Motor neuron (in vitro differentiated cells): ENCODE data around the gene BCL11B. TPM values are rescaled to one million over a fixed set of nuclear protein-coding genes. Genes with fewer than 3 reads are reported as not detected.

Experiments
- ATAC-seq, 8 experiments: fragments of 200-7000 bp; cut with Tn5 transposase; replicated peaks in 6 of 8; 2 replicates each; pipeline ENCODE4 v1.8.0; 2021; ENCODE audit warnings: mild to moderate bottlenecking in 8 of 8, moderate library complexity in 8 of 8
- H3K27ac ChIP-seq, 2 donors: fragments of 250-450 bp; sonication (Bioruptor Pico); 2 replicates each; pipeline ENCODE4 v1.9.0; 2021; ENCODE audit warnings: antibody characterized with exemption in 2 of 2, mild to moderate bottlenecking in 2 of 2, moderate library complexity in 1 of 2
- H3K4me1 ChIP-seq, 2 donors: fragments of 250-450 bp; sonication (Bioruptor Pico); replicated peaks in 1 of 2; 2 replicates each; pipeline ENCODE4 v1.6.1; 2021; ENCODE audit warnings: antibody characterized with exemption in 2 of 2, mild to moderate bottlenecking in 2 of 2, moderate library complexity in 1 of 2
- H3K4me3 ChIP-seq, 5 donors: fragments of 250-450 bp; sonication (Bioruptor Pico); 2 replicates each; pipeline ENCODE4 v1.9.0; 2021; ENCODE audit warnings: antibody characterized with exemption in 5 of 5, mild to moderate bottlenecking in 5 of 5, moderate library complexity in 4 of 5
- WGBS, 10 experiments: fragments of 450-650 bp; shearing (Covaris generic); methylation state at CpG; one replicate each; pipeline ENCODE4 v1.0.0; 2022; 5-methylcytosine and 5-hydroxymethylcytosine counted together
- in situ Hi-C, 9 experiments: fragments of 400-800 bp; cut with MboI; loops; one replicate each; pipeline ENCODE4 v1.15.0; 2021; ENCODE audit warnings: low sequenced_read_pairs in 9 of 9, low pct_unique_long_range_greater_than_20kb in 2 of 9; ENCODE audit not compliant: unreplicated experiment in 9 of 9
- total RNA-seq, 8 experiments: library from RNA; unstranded; fragments of 300-600 nt; gene quantifications; 2 replicates each; pipeline versions ENCODE4 v1.2.3 to v1.2.4, GENCODE V29; 2022

Gene BCL11B
- total RNA-seq, 8 experiments from 2014 or later: 0.04 to 3.0 (median 0.16) TPM

GRCh38 chr14:99177046-99177655 lies 94.8 kb downstream of the BCL11B start:
- Histone ChIP-seq H3K27ac (no peak overlapping the region), H3K4me1 (no peaks in the 10 kb centered on the region), H3K4me3 (no peak overlapping the region)
- ATAC-seq: no peak
- in situ Hi-C loops: no loop called here
- WGBS, 10 experiments: 44 to 100% (median 85%) methylated on average over 1 to 10 of the region's 16 CpGs; no CpG with 5 or more reads in 2 of the 10 experiments

GRCh38 chr14:99176156-99176945 lies 95.6 kb downstream of the BCL11B start:
- Histone ChIP-seq H3K4me3 (no peak overlapping the region), H3K27ac (no peak overlapping the region), H3K4me1 (no peaks in the 10 kb centered on the region)
- WGBS, 10 experiments: 50 to 99% (median 91%) methylated on average over 2 to 12 of the region's 33 CpGs; no CpG with 5 or more reads in 2 of the 10 experiments
- no peak for ATAC-seq
- in situ Hi-C loops: no loop called here

GRCh38 chr14:99175331-99176155 lies 96.5 kb downstream of the BCL11B start:
- H3K27ac ChIP-seq: no peak overlapping the region
- no peak overlapping the region for H3K4me3 ChIP-seq
- in situ Hi-C loops: no loop called here
- H3K4me1 ChIP-seq: no peaks in the 10 kb centered on the region
- ATAC-seq: no peak
- 93 to 100% (median 98%) methylated on average over 2 to 26 of the region's 95 CpGs; no CpG with 5 or more reads in 6 of the 10 experiments for WGBS, 10 experiments

GRCh38 chr14:99174770-99175319 lies 97.2 kb downstream of the BCL11B start:
- Histone ChIP-seq H3K4me3 (peak overlapping the region in 1 of 5 donors; percentile 41), H3K4me1 (no peaks in the 10 kb centered on the region), H3K27ac (no peak overlapping the region)
- ATAC-seq: no peak
- 8% methylated on average over 21 of the region's 81 CpGs; no CpG with 5 or more reads in 9 of the 10 experiments for whole genome bisulfite sequencing, 10 experiments
- in situ Hi-C loops: no loop called here

GRCh38 chr14:99174081-99174769 lies 97.8 kb downstream of the BCL11B start:
- ATAC-seq: peak in 3 of 8 experiments; percentile 28 to 87 (median 85)
- no peaks in the 10 kb centered on the region for H3K4me1 ChIP-seq
- in situ Hi-C loops: no loop called here
- no peak overlapping the region for H3K27ac ChIP-seq
- peak overlapping the region in 2 of 5 donors; percentile 15 to 41 for H3K4me3 ChIP-seq
- 3 to 96% (median 90%) methylated on average over 2 to 18 of the region's 79 CpGs; no CpG with 5 or more reads in 3 of the 10 experiments for whole genome bisulfite sequencing, 10 experiments

- peak overlapping the region in 1 of 5 donors; percentile 41 for H3K4me3 ChIP-seq
- no peaks in the 10 kb centered on the region for H3K4me1 ChIP-seq
- no peak for ATAC-seq
- no peak overlapping the region for H3K27ac ChIP-seq
- 29 to 100% (median 77%) methylated on average over 2 to 3 of the region's 3 CpGs for WGBS, 10 experiments
- in situ Hi-C loops: no loop called here
Measured at GRCh38 chr14:99173506-99173905, 98.5 kb downstream of the BCL11B start.

- no peak overlapping the region for H3K4me3 ChIP-seq
- 53 to 92% (median 83%) methylated on average over 1 to 9 of the region's 11 CpGs; no CpG with 5 or more reads in 2 of the 10 experiments for WGBS, 10 experiments
- in situ Hi-C loops: no loop called here
- no peak for ATAC-seq
- no peak overlapping the region for H3K27ac ChIP-seq
- H3K4me1 ChIP-seq: no peaks in the 10 kb centered on the region
Measured at GRCh38 chr14:99173086-99173485, 98.9 kb downstream of the BCL11B start.

GRCh38 chr14:99171396-99171795 lies 100.6 kb downstream of the BCL11B start:
- Histone ChIP-seq H3K4me3 (no peak overlapping the region), H3K27ac (no peak overlapping the region), H3K4me1 (no peaks in the 10 kb centered on the region)
- WGBS, 10 experiments: 60 to 97% (median 81%) methylated on average over 2 to 3 of the region's 3 CpGs
- ATAC-seq: no peak
- in situ Hi-C loops: no loop called here

- Histone ChIP-seq H3K4me1 (no peaks in the 10 kb centered on the region), H3K4me3 (no peak overlapping the region), H3K27ac (no peak overlapping the region)
- no peak for ATAC-seq
- 61 to 89% (median 82%) methylated on average over 1 to 6 of the region's 7 CpGs; no CpG with 5 or more reads in 2 of the 10 experiments for WGBS, 10 experiments
- in situ Hi-C loops: no loop called here
Measured at GRCh38 chr14:99169776-99170356, 102.1 kb downstream of the BCL11B start.

- no peak overlapping the region for H3K4me3 ChIP-seq
- H3K4me1 ChIP-seq: no peaks in the 10 kb centered on the region
- no peak overlapping the region for H3K27ac ChIP-seq
- ATAC-seq: no peak
- 20 to 100% (median 93%) methylated on average over 1 to 5 of the region's 5 CpGs; no CpG with 5 or more reads in 2 of the 10 experiments for WGBS, 10 experiments
- in situ Hi-C loops: no loop called here
Measured at GRCh38 chr14:99168330-99168729, 103.7 kb downstream of the BCL11B start.

GRCh38 chr14:99166506-99166905 lies 105.5 kb downstream of the BCL11B start:
- WGBS, 10 experiments: 59 to 97% (median 90%) methylated on average over 1 to 4 of the region's 4 CpGs; no CpG with 5 or more reads in 1 of the 10 experiments
- Histone ChIP-seq H3K4me3 (no peak overlapping the region), H3K4me1 (no peaks in the 10 kb centered on the region), H3K27ac (no peak overlapping the region)
- in situ Hi-C loops: no loop called here
- no peak for ATAC-seq

GRCh38 chr14:99164712-99165111 lies 107.3 kb downstream of the BCL11B start:
- in situ Hi-C loops: no loop called here
- 0 to 100% (median 80%) methylated on average over 1 to 5 of the region's 5 CpGs; no CpG with 5 or more reads in 1 of the 10 experiments for WGBS, 10 experiments
- H3K4me1 ChIP-seq: no peaks in the 10 kb centered on the region
- H3K27ac ChIP-seq: no peak overlapping the region
- no peak overlapping the region for H3K4me3 ChIP-seq
- ATAC-seq: no peak
